Measurements from ENCODE around the gene AMMECR1.

AMMECR1 gene

GRCh38 chrX:110257889-110258288 lies 60.0 kb downstream of the AMMECR1 start:
- H3K27me3 ChIP-seq (ENCODE audit: insufficient read depth, insufficient read length) = no peaks in the 10 kb centered on the region
- no peak overlapping the region for H3K4me3 ChIP-seq (ENCODE audit: insufficient read length, low read depth)
- no peak overlapping the region for H3K9ac ChIP-seq (ENCODE audit: insufficient read length, low read depth)
- no peaks in the 10 kb centered on the region for H3K4me1 ChIP-seq (ENCODE audit: insufficient read depth, insufficient read length)
- TF ChIP-seq YY1 (IDR thresholded peaks at IDR 0.05; ENCODE audit: insufficient read depth, insufficient read length) (no peak), SUZ12 (IDR thresholded peaks at IDR 0.05; ENCODE audit: extremely low read depth, insufficient read depth, insufficient read length) (no peak), ZNF274 (IDR thresholded peaks at IDR 0.05; ENCODE audit: low read depth, low read length) (no peak)
- no peak for DNase-seq (ENCODE audit: low read depth, low spot score)
- H3K36me3 ChIP-seq (ENCODE audit: insufficient read depth, insufficient read length, low read length) = no peaks in the 10 kb centered on the region
- no peaks in the 10 kb centered on the region for H3K9me3 ChIP-seq (ENCODE audit: insufficient read depth, low read length)

GRCh38 chrX:110252711-110253110 lies 65.2 kb downstream of the AMMECR1 start:
- Histone ChIP-seq H3K9ac (ENCODE audit: insufficient read length, low read depth) (no peak overlapping the region), H3K36me3 (ENCODE audit: insufficient read depth, insufficient read length, low read length) (no peaks in the 10 kb centered on the region), H3K4me3 (ENCODE audit: insufficient read length, low read depth) (no peak overlapping the region), H3K4me1 (ENCODE audit: insufficient read depth, insufficient read length) (no peaks in the 10 kb centered on the region), H3K9me3 (ENCODE audit: insufficient read depth, low read length) (no peaks in the 10 kb centered on the region), H3K27me3 (ENCODE audit: insufficient read depth, insufficient read length) (no peaks in the 10 kb centered on the region)
- DNase-seq (ENCODE audit: low read depth, low spot score) = no peak
- TF ChIP-seq ZNF274 (IDR thresholded peaks at IDR 0.05; ENCODE audit: low read depth, low read length) (no peak), SUZ12 (IDR thresholded peaks at IDR 0.05; ENCODE audit: extremely low read depth, insufficient read depth, insufficient read length) (no peak), YY1 (IDR thresholded peaks at IDR 0.05; ENCODE audit: insufficient read depth, insufficient read length) (no peak)

GRCh38 chrX:110251961-110252360 lies 65.9 kb downstream of the AMMECR1 start:
- no peak overlapping the region for H3K9ac ChIP-seq (ENCODE audit: insufficient read length, low read depth)
- no peaks in the 10 kb centered on the region for H3K9me3 ChIP-seq (ENCODE audit: insufficient read depth, low read length)
- H3K4me3 ChIP-seq (ENCODE audit: insufficient read length, low read depth) = no peak overlapping the region
- H3K27me3 ChIP-seq (ENCODE audit: insufficient read depth, insufficient read length) = no peaks in the 10 kb centered on the region
- DNase-seq (ENCODE audit: low read depth, low spot score) = no peak
- no peaks in the 10 kb centered on the region for H3K36me3 ChIP-seq (ENCODE audit: insufficient read depth, insufficient read length, low read length)
- no peaks in the 10 kb centered on the region for H3K4me1 ChIP-seq (ENCODE audit: insufficient read depth, insufficient read length)
- no peak for TF ChIP-seq ZNF274 (IDR thresholded peaks at IDR 0.05; ENCODE audit: low read depth, low read length)
- no peak for TF ChIP-seq YY1 (IDR thresholded peaks at IDR 0.05; ENCODE audit: insufficient read depth, insufficient read length)
- TF ChIP-seq SUZ12 (IDR thresholded peaks at IDR 0.05; ENCODE audit: extremely low read depth, insufficient read depth, insufficient read length) = no peak

GRCh38 chrX:110251526-110251925 lies 66.4 kb downstream of the AMMECR1 start:
- Histone ChIP-seq H3K4me1 (ENCODE audit: insufficient read depth, insufficient read length) (no peaks in the 10 kb centered on the region), H3K36me3 (ENCODE audit: insufficient read depth, insufficient read length, low read length) (no peaks in the 10 kb centered on the region), H3K27me3 (ENCODE audit: insufficient read depth, insufficient read length) (no peaks in the 10 kb centered on the region), H3K9ac (ENCODE audit: insufficient read length, low read depth) (no peak overlapping the region), H3K4me3 (ENCODE audit: insufficient read length, low read depth) (no peak overlapping the region), H3K9me3 (ENCODE audit: insufficient read depth, low read length) (no peaks in the 10 kb centered on the region)
- DNase-seq (ENCODE audit: low read depth, low spot score) = no peak
- TF ChIP-seq ZNF274 (IDR thresholded peaks at IDR 0.05; ENCODE audit: low read depth, low read length) (no peak), SUZ12 (IDR thresholded peaks at IDR 0.05; ENCODE audit: extremely low read depth, insufficient read depth, insufficient read length) (no peak), YY1 (IDR thresholded peaks at IDR 0.05; ENCODE audit: insufficient read depth, insufficient read length) (no peak)

- DNase-seq (ENCODE audit: low read depth, low spot score) = no peak
Observed at GRCh38 chrX:110250847-110251246, 67.0 kb downstream of the AMMECR1 start.

GRCh38 chrX:110248578-110248977 lies 69.3 kb downstream of the AMMECR1 start:
- no peaks in the 10 kb centered on the region for H3K4me1 ChIP-seq (ENCODE audit: insufficient read depth, insufficient read length)
- TF ChIP-seq SUZ12 (IDR thresholded peaks at IDR 0.05; ENCODE audit: extremely low read depth, insufficient read depth, insufficient read length) (no peak), ZNF274 (IDR thresholded peaks at IDR 0.05; ENCODE audit: low read depth, low read length) (no peak), YY1 (IDR thresholded peaks at IDR 0.05; ENCODE audit: insufficient read depth, insufficient read length) (no peak)
- no peak for DNase-seq (ENCODE audit: low read depth, low spot score)
- no peak overlapping the region for H3K9ac ChIP-seq (ENCODE audit: insufficient read length, low read depth)
- H3K4me3 ChIP-seq (ENCODE audit: insufficient read length, low read depth) = no peak overlapping the region
- H3K9me3 ChIP-seq (ENCODE audit: insufficient read depth, low read length) = no peaks in the 10 kb centered on the region
- no peaks in the 10 kb centered on the region for H3K36me3 ChIP-seq (ENCODE audit: insufficient read depth, insufficient read length, low read length)
- H3K27me3 ChIP-seq (ENCODE audit: insufficient read depth, insufficient read length) = no peaks in the 10 kb centered on the region

More at GRCh38 chrX:110250847-110251246, 67.0 kb downstream of the AMMECR1 start:
- H3K9ac ChIP-seq (ENCODE audit: insufficient read length, low read depth) = no peak overlapping the region
- no peaks in the 10 kb centered on the region for H3K9me3 ChIP-seq (ENCODE audit: insufficient read depth, low read length)
- H3K4me1 ChIP-seq (ENCODE audit: insufficient read depth, insufficient read length) = no peaks in the 10 kb centered on the region
- H3K27me3 ChIP-seq (ENCODE audit: insufficient read depth, insufficient read length) = no peaks in the 10 kb centered on the region
- no peak overlapping the region for H3K4me3 ChIP-seq (ENCODE audit: insufficient read length, low read depth)
- no peak for TF ChIP-seq SUZ12 (IDR thresholded peaks at IDR 0.05; ENCODE audit: extremely low read depth, insufficient read depth, insufficient read length)
- no peak for TF ChIP-seq YY1 (IDR thresholded peaks at IDR 0.05; ENCODE audit: insufficient read depth, insufficient read length)
- TF ChIP-seq ZNF274 (IDR thresholded peaks at IDR 0.05; ENCODE audit: low read depth, low read length) = no peak
- no peaks in the 10 kb centered on the region for H3K36me3 ChIP-seq (ENCODE audit: insufficient read depth, insufficient read length, low read length)

- DNase-seq (ENCODE audit: low read depth, low spot score) = no peak
- Histone ChIP-seq H3K36me3 (ENCODE audit: insufficient read depth, insufficient read length, low read length) (no peaks in the 10 kb centered on the region), H3K9me3 (ENCODE audit: insufficient read depth, low read length) (no peaks in the 10 kb centered on the region), H3K9ac (ENCODE audit: insufficient read length, low read depth) (no peak overlapping the region), H3K4me1 (ENCODE audit: insufficient read depth, insufficient read length) (no peaks in the 10 kb centered on the region), H3K4me3 (ENCODE audit: insufficient read length, low read depth) (no peak overlapping the region), H3K27me3 (ENCODE audit: insufficient read depth, insufficient read length) (no peaks in the 10 kb centered on the region)
- no peak for TF ChIP-seq ZNF274 (IDR thresholded peaks at IDR 0.05; ENCODE audit: low read depth, low read length)
- TF ChIP-seq YY1 (IDR thresholded peaks at IDR 0.05; ENCODE audit: insufficient read depth, insufficient read length) = no peak
- TF ChIP-seq SUZ12 (IDR thresholded peaks at IDR 0.05; ENCODE audit: extremely low read depth, insufficient read depth, insufficient read length) = no peak
Observed at GRCh38 chrX:110245011-110245410, 72.9 kb downstream of the AMMECR1 start.
